Motor neuron (in vitro differentiated cells): ENCODE data around the gene PDK3. TPM values are rescaled to one million over a fixed set of nuclear protein-coding genes. Genes with fewer than 3 reads are reported as not detected.
A peak's percentile ranks its signal among the peaks of the same experiment; 100 is the strongest.

ENCODE experiments used
- ATAC-seq, 8 experiments: fragments of 200-7000 bp; cut with Tn5 transposase; replicated peaks in 6 of 8; 2 replicates each; pipeline ENCODE4 v1.8.0; 2021; ENCODE audit warnings: mild to moderate bottlenecking in 8 of 8, moderate library complexity in 8 of 8
- H3K27ac ChIP-seq, 2 donors: fragments of 250-450 bp; sonication (Bioruptor Pico); 2 replicates each; pipeline ENCODE4 v1.9.0; 2021; ENCODE audit warnings: antibody characterized with exemption in 2 of 2, mild to moderate bottlenecking in 2 of 2, moderate library complexity in 1 of 2
- H3K4me1 ChIP-seq, 2 donors: fragments of 250-450 bp; sonication (Bioruptor Pico); replicated peaks in 1 of 2; 2 replicates each; pipeline ENCODE4 v1.6.1; 2021; ENCODE audit warnings: antibody characterized with exemption in 2 of 2, mild to moderate bottlenecking in 2 of 2, moderate library complexity in 1 of 2
- H3K4me3 ChIP-seq, 5 donors: fragments of 250-450 bp; sonication (Bioruptor Pico); 2 replicates each; pipeline ENCODE4 v1.9.0; 2021; ENCODE audit warnings: antibody characterized with exemption in 5 of 5, mild to moderate bottlenecking in 5 of 5, moderate library complexity in 4 of 5
- WGBS, 10 experiments: fragments of 450-650 bp; shearing (Covaris generic); methylation state at CpG; one replicate each; pipeline ENCODE4 v1.0.0; 2022; 5-methylcytosine and 5-hydroxymethylcytosine counted together
- in situ Hi-C, 9 experiments: fragments of 400-800 bp; cut with MboI; loops; one replicate each; pipeline ENCODE4 v1.15.0; 2021; ENCODE audit warnings: low sequenced_read_pairs in 9 of 9, low pct_unique_long_range_greater_than_20kb in 2 of 9; ENCODE audit not compliant: unreplicated experiment in 9 of 9
- total RNA-seq, 8 experiments: library from RNA; unstranded; fragments of 300-600 nt; gene quantifications; 2 replicates each; pipeline versions ENCODE4 v1.2.3 to v1.2.4, GENCODE V29; 2022

Gene PDK3
- total RNA-seq, 8 experiments from 2014 or later: 4.8 to 15.3 (median 9.2) TPM

GRCh38 chrX:24463077-24463476 is 2.0 kb upstream of the PDK3 start:
- in situ Hi-C loops: no loop called here
- WGBS, 10 experiments: 86 to 100% (median 96%) methylated on average over 1 to 3 of the region's 3 CpGs; no CpG with 5 or more reads in 4 of the 10 experiments

GRCh38 chrX:24464498-24464835 is 619 bp upstream of the PDK3 start:
- H3K27ac ChIP-seq: peak overlapping the region in 1 of 2 donors; percentile 77
- in situ Hi-C loops: no loop called here
- ATAC-seq: no peak
- H3K4me3 ChIP-seq: peak overlapping the region; percentile 51 to 73 (median 63)
- no CpG with 5 or more reads among the region's 5 CpGs for WGBS, 10 experiments
- H3K4me1 ChIP-seq: peaks cover 0 to 6% of the 10 kb centered on the region in 2 donors

More at GRCh38 chrX:24463077-24463476, 2.0 kb upstream of the PDK3 start:
- Histone ChIP-seq H3K4me3 (no peak overlapping the region), H3K27ac (no peak overlapping the region), H3K4me1 (peaks cover 0 to 6% of the 10 kb centered on the region in 2 donors)
- no peak for ATAC-seq

GRCh38 chrX:24465532-24465865 is 413 bp downstream of the PDK3 start:
- in situ Hi-C loops: no loop called here
- H3K27ac ChIP-seq: peak overlapping the region; percentile 64 to 66
- H3K4me1 ChIP-seq: peaks cover 0 to 6% of the 10 kb centered on the region in 2 donors
- peak overlapping the region; percentile 51 to 73 (median 63) for H3K4me3 ChIP-seq
- peak in 4 of 8 experiments; percentile 0 to 10 (median 2) for ATAC-seq
- no CpG with 5 or more reads among the region's 25 CpGs for WGBS, 10 experiments

GRCh38 chrX:24466025-24466424 is 939 bp downstream of the PDK3 start:
- Histone ChIP-seq H3K4me1 (peaks cover 0 to 6% of the 10 kb centered on the region in 2 donors), H3K4me3 (peak overlapping the region; percentile 51 to 73 (median 63)), H3K27ac (no peak overlapping the region)
- WGBS, 10 experiments: 33 to 80% (median 45%) methylated on average over 1 to 9 of the region's 11 CpGs; no CpG with 5 or more reads in 6 of the 10 experiments
- in situ Hi-C loops: no loop called here
- ATAC-seq: no peak

GRCh38 chrX:24468245-24468644 is 3.2 kb downstream of the PDK3 start:
- no peak for ATAC-seq
- H3K27ac ChIP-seq: no peak overlapping the region
- H3K4me3 ChIP-seq: no peak overlapping the region
- 64% methylated on average over 1 of the region's 1 CpG; no CpG with 5 or more reads in 9 of the 10 experiments for WGBS, 10 experiments
- in situ Hi-C loops: no loop called here
- peaks cover 0 to 6% of the 10 kb centered on the region in 2 donors for H3K4me1 ChIP-seq

GRCh38 chrX:24471808-24472207 is 6.7 kb downstream of the PDK3 start:
- no peak overlapping the region for H3K27ac ChIP-seq
- in situ Hi-C loops: no loop called here
- no peak for ATAC-seq
- 40 to 100% (median 76%) methylated on average over 1 to 2 of the region's 2 CpGs; no CpG with 5 or more reads in 4 of the 10 experiments for WGBS, 10 experiments
- H3K4me3 ChIP-seq: no peak overlapping the region
- no peaks in the 10 kb centered on the region for H3K4me1 ChIP-seq

GRCh38 chrX:24475480-24475879 is 10.4 kb downstream of the PDK3 start:
- no peak overlapping the region for H3K27ac ChIP-seq
- ATAC-seq: no peak
- H3K4me1 ChIP-seq: no peaks in the 10 kb centered on the region
- no peak overlapping the region for H3K4me3 ChIP-seq
- in situ Hi-C loops: no loop called here
- 76 to 100% (median 96%) methylated on average over 1 to 6 of the region's 6 CpGs; no CpG with 5 or more reads in 5 of the 10 experiments for WGBS, 10 experiments

GRCh38 chrX:24478509-24478908 is 13.4 kb downstream of the PDK3 start:
- 71 to 100% (median 100%) methylated on average over 1 to 4 of the region's 4 CpGs; no CpG with 5 or more reads in 6 of the 10 experiments for WGBS, 10 experiments
- no peak for ATAC-seq
- Histone ChIP-seq H3K27ac (no peak overlapping the region), H3K4me1 (no peaks in the 10 kb centered on the region), H3K4me3 (no peak overlapping the region)
- in situ Hi-C loops: no loop called here

- no peak for ATAC-seq
- in situ Hi-C loops: no loop called here
- H3K4me3 ChIP-seq: no peak overlapping the region
- WGBS, 10 experiments: 30 to 100% (median 82%) methylated on average over 1 to 9 of the region's 9 CpGs; no CpG with 5 or more reads in 4 of the 10 experiments
- no peaks in the 10 kb centered on the region for H3K4me1 ChIP-seq
- no peak overlapping the region for H3K27ac ChIP-seq
These were observed 14.8 kb downstream of the PDK3 start for GRCh38 chrX:24479924-24480323.

GRCh38 chrX:24480400-24480865 is 15.3 kb downstream of the PDK3 start:
- no peak overlapping the region for H3K4me3 ChIP-seq
- in situ Hi-C loops: no loop called here
- no peak overlapping the region for H3K27ac ChIP-seq
- peak in 2 of 8 experiments; percentile 29 to 62 for ATAC-seq
- no peaks in the 10 kb centered on the region for H3K4me1 ChIP-seq
- 0 to 90% (median 50%) methylated on average over 1 to 3 of the region's 5 CpGs; no CpG with 5 or more reads in 7 of the 10 experiments for WGBS, 10 experiments

- Histone ChIP-seq H3K27ac (no peak overlapping the region), H3K4me3 (no peak overlapping the region), H3K4me1 (no peaks in the 10 kb centered on the region)
- in situ Hi-C loops: no loop called here
- WGBS, 10 experiments: 40 to 93% (median 72%) methylated on average over 1 to 3 of the region's 3 CpGs; no CpG with 5 or more reads in 6 of the 10 experiments
- peak in 2 of 8 experiments; percentile 36 for ATAC-seq
These were observed 17.8 kb downstream of the PDK3 start for GRCh38 chrX:24482823-24483415.

GRCh38 chrX:24483596-24483995 is 18.5 kb downstream of the PDK3 start:
- Histone ChIP-seq H3K27ac (no peak overlapping the region), H3K4me3 (no peak overlapping the region), H3K4me1 (no peaks in the 10 kb centered on the region)
- no peak for ATAC-seq
- in situ Hi-C loops: no loop called here
- 95 to 100% (median 100%) methylated on average over 1 to 4 of the region's 11 CpGs; no CpG with 5 or more reads in 6 of the 10 experiments for WGBS, 10 experiments

GRCh38 chrX:24485323-24485722 is 20.2 kb downstream of the PDK3 start:
- no peak overlapping the region for H3K27ac ChIP-seq
- WGBS, 10 experiments: 57 to 97% methylated on average over 2 to 4 of the region's 5 CpGs; no CpG with 5 or more reads in 8 of the 10 experiments
- H3K4me3 ChIP-seq: no peak overlapping the region
- in situ Hi-C loops: no loop called here
- no peak for ATAC-seq
- no peaks in the 10 kb centered on the region for H3K4me1 ChIP-seq
